Kidney epithelial cell (primary cell): ENCODE measurements around the gene STXBP5L. TPM values are rescaled to one million over a fixed set of nuclear protein-coding genes. Genes with fewer than 3 reads are reported as not detected.
"Not testable (repeated sequence)": the region's sequence is repeated elsewhere in the genome, so short reads cannot be mapped to it uniquely, and the experiment has no call there.

ENCODE experiments used
- DNase-seq: peaks from one replicate; pipeline ENCODE4 v3.0.0-alpha.2; 2010; ENCODE audit warnings: low read depth
- H3K27me3 ChIP-seq: 2 replicates; pipeline ENCODE4 v1.6.0; 2011; ENCODE audit warnings: low read length; ENCODE audit not compliant: control insufficient read depth, insufficient read depth
- H3K36me3 ChIP-seq: 2 replicates; pipeline ENCODE4 v1.5.1; 2011; ENCODE audit warnings: low read length; ENCODE audit not compliant: control insufficient read depth, insufficient read depth
- H3K4me3 ChIP-seq: 2 replicates; pipeline ENCODE4 v1.5.1; 2011; ENCODE audit warnings: low read depth, mild to moderate bottlenecking, control low read depth, low read length
- CTCF ChIP-seq: IDR thresholded peaks from 2 replicates; pipeline ENCODE4 v1.5.1; 2011; ENCODE audit warnings: mild to moderate bottlenecking, moderate library complexity, low read length, control low read depth, inconsistent platforms; ENCODE audit not compliant: insufficient read depth, poor library complexity, severe bottlenecking
- total RNA-seq: library from RNA; depleted of rRNA; stranded (reverse); fragments of >200 nt; gene quantifications from 2 replicates; pipeline ENCODE4 v1.2.3, GENCODE V29; 2015

STXBP5L gene
- total RNA-seq, 1 donor from 2014 or later: 0.13 TPM

GRCh38 chr3:121330634-121331033, 422.6 kb downstream of the STXBP5L start:
- DNase-seq: no peak
- Histone ChIP-seq H3K36me3 (no peaks in the 10 kb centered on the region), H3K27me3 (no peaks in the 10 kb centered on the region), H3K4me3 (no peak overlapping the region)
- no peak for TF ChIP-seq CTCF

DNA sequence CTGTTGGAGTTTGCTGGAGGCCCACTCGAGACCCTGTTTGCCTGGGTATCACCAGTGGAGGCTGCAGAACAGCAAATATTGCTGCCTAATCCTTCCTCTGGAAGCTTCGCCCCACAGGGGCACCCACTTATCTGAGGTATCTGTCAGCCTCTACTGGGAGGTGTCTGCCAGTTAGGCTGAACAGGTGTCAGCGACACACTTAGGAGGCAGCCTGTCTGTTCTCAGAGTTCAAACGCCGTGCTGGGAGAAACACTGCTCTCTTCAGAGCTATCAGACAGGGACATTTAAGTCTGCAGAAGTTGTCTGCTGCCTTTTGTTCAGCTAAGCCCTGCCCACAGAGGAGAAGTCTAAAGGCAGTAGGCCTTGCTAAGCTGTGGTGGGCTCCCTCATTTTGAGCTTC, 448.0 kb downstream of the STXBP5L start:
- not testable (repeated sequence) for H3K4me3 ChIP-seq, DNase-seq, H3K27me3 ChIP-seq, H3K36me3 ChIP-seq

DNA sequence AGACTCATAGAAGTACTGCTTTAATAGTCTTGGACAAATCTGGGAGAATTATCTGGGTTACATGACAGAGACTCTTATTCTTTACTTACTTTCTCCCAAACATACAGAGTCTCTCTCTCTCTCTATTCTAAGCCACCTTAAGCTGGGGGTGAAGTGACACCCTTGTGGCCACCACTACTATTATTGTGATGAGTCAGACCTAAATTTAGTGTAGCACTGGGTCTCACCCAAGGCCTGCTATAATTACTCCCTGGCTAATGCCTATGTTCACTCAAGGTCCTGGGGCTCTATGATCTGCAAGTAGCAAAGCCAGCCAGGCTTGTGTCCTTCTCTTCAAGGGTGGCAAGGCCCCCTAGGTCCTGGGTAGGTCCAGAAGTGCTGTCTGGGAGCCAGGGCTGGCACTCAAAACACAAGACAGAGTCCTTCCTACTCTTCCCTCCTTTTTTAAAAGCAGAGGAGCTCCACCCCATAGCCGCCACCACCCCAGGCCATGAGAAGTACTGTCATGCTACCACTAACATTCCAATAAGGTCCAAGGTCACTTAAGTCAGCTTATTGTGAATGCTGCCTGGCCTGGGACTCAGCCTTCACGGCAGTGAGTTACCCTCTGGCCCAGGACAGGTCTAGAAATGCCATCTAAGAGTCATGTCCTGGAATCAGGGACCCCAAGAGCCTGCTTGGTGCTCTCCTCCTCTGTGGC, 454.2 kb downstream of the STXBP5L start:
- no peaks in the 10 kb centered on the region for H3K36me3 ChIP-seq
- DNase-seq: no peak
- no peak overlapping the region for H3K4me3 ChIP-seq
- no peak for TF ChIP-seq CTCF
- H3K27me3 ChIP-seq: no peaks in the 10 kb centered on the region

DNA sequence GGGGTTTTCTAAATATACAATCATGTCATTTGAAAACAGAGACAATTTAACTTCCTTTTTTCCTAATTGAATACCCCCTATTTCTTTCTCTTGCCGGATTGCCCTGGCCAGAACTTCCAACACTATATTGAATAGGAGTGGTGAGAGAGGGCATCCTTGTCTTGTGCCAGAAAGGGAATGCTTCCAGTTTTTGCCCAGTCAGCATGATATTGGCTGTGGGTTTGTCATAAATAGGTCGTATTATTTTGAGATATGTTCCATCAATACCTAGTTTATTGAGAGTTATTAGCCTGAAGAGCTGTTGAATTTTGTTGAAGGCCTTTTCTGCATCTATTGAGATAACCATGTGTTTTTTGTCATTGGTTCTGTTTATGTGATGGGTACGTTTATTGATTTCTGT, 480.3 kb downstream of the STXBP5L start:
- H3K36me3 ChIP-seq, DNase-seq, H3K27me3 ChIP-seq, H3K4me3 ChIP-seq: not testable (repeated sequence)

DNA sequence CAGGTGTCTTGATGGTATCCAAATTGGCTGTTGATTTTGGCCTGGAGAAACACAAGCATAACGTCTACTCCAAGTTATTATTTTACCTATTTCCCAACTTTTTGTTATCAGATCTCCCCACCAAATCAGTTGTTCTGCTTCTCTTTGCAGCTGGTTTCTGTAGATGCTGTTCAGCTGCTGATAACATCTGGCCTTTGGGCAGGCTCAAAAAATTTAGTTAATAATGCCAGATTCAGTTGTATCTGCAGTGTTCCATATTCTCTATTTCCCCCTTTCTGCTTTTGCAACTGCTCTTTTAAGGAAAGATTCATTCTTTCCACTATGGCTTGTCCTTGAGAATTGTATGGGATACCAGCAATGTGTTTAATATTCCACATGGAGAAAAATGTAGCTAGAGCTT, 488.0 kb downstream of the STXBP5L start:
- not testable (repeated sequence) for H3K4me3 ChIP-seq, H3K27me3 ChIP-seq, DNase-seq, H3K36me3 ChIP-seq

GRCh38 chr3:121398051-121398450, 490.0 kb downstream of the STXBP5L start:
- H3K27me3 ChIP-seq, DNase-seq, H3K36me3 ChIP-seq, H3K4me3 ChIP-seq: not testable (repeated sequence)

DNA sequence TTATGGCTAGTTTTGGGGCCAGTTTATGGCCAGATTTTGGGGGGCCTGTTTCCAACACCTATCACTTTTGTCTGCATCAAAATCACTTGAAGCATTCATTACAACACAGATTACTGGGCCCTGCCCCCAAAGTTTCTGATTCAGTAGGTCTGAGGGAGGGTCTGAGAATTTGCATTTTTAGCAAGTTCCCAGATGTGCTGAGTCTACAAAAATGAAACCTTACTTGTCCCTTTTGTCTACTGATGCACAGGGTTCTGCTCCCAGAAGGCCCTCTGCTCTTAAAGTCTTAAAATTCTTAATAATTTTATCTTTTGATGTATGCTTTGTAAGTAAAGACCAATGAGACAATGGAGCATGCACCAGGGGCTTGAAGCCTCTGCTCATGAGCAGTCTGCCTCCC, 491.8 kb downstream of the STXBP5L start:
- no peak for TF ChIP-seq CTCF

GRCh38 chr3:121405631-121406030, 497.6 kb downstream of the STXBP5L start:
- TF ChIP-seq CTCF: no peak
- H3K36me3 ChIP-seq: no peaks in the 10 kb centered on the region
- DNase-seq: no peak
- H3K27me3 ChIP-seq: no peaks in the 10 kb centered on the region
- no peak overlapping the region for H3K4me3 ChIP-seq

More for the DNA sequence above, 491.8 kb downstream of the STXBP5L start:
- Histone ChIP-seq H3K4me3 (no peak overlapping the region), H3K36me3 (no peaks in the 10 kb centered on the region), H3K27me3 (no peaks in the 10 kb centered on the region)
- DNase-seq: no peak
